ENCODE measurements around the gene IRX6. TPM values are rescaled to one million over a fixed set of nuclear protein-coding genes. Genes with fewer than 3 reads are reported as not detected.

The IRX6 gene
- total and polyA plus RNA-seq, 2 of the 8 experiments (the other 6 are each of a cell fraction or from before 2014, with no cell fraction given): 0.61 TPM; not detected in 1

DNA sequence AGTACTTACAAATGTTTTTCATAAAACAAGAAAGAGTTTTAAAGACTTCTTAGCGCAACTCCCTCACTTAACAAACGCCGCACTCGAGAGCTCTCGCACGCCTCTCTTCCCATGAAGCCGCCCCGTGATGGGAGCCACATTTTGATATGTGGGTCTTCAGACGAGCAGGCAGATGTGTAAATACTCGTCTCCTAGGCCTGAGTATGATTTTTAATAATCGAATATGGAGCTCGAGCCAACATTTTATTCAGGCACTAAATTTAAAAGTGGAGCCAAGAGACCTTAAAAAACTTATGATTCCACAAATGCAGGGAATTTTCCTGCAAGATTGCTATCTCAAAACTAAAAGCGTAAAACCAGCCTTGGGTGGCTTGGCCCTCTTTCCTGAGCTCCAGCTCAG, 55.4 kb downstream of the IRX6 start (continued):
- no peak for TF ChIP-seq SP4 (IDR thresholded peaks at IDR 0.05; ENCODE audit: low read length)
- no peak for TF ChIP-seq RAD21 (IDR thresholded peaks at IDR 0.05 in 1 of 2, conservative IDR thresholded peaks at IDR 0.05 in 1 of 2; ENCODE audit: low read depth in 2 of 2, low read length in 2 of 2)
- no peak for TF ChIP-seq TBP (IDR thresholded peaks at IDR 0.05; ENCODE audit: low read depth, low read length)
- TF ChIP-seq SIX5 (IDR thresholded peaks at IDR 0.05; ENCODE audit: low read depth, low read length): no peak
- TF ChIP-seq BCL11A (IDR thresholded peaks at IDR 0.05; ENCODE audit: low read depth in 2 of 2, low read length in 2 of 2): no peak
- no peak for TF ChIP-seq GTF2F1 (IDR thresholded peaks at IDR 0.05; ENCODE audit: borderline replicate concordance, low read depth, low read length)
